ENCODE results near the gene ACADS. TPM values are rescaled to one million over a fixed set of nuclear protein-coding genes. Genes with fewer than 3 reads are reported as not detected.

The ACADS gene
- total RNA-seq, 1 experiment from 2014 or later = 6.8 TPM

DNA sequence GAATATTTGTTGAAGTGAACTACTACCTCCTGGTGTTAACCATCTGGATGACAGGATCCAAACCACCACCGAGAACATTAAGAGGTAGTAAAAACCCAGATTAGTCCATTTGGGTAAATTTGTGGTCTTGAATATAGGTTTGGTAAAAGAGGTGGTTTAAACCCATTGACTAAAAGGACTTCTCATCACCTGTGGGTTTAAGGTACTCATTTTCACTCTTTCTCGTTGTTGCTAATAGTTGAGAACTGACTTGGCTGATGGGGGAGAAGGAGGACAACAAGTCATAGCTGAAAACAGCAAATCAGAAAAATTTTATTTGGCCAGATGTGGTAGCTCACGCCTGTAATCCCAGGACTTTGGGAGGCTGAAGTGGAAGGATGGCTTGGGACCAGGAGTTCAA lies 59.2 kb downstream of the ACADS start:
- Histone ChIP-seq H3K4me1 (replicated peaks) (peaks cover 8% of the 10 kb centered on the region), H3K9me3 (replicated peaks) (no peaks in the 10 kb centered on the region), H3K4me3 (no peak overlapping the region), H3K27me3 (replicated peaks) (no peaks in the 10 kb centered on the region), H3K36me3 (peaks cover 3% of the 10 kb centered on the region; the same call in 1 of the 2 replicates), H3K27ac (no peak overlapping the region)
- no peak for DNase-seq (ENCODE audit: low read depth in 1 of 2, low spot score in 2 of 2)

DNA sequence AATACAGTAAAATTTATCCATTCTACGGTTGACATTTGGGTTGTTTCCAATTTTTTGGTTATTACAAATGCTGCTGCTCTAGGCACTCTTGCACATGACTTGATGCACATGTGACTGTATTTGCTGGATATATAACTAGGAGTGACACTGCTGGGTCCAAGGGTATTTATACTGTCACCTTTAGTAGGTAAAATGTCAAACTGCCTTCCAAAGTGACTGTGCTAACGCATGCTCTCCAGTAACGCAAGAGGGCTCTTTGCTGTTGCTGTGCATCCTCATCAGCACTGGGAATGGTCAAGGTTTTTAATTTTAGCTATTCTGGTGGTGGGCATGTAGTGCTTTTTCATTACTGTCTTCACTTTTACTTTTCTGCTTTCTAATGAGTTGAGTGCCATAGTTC lies 62.3 kb downstream of the ACADS start:
- peaks cover 4% of the 10 kb centered on the region for H3K4me1 ChIP-seq (replicated peaks)

More for the DNA sequence above, 62.3 kb downstream of the ACADS start:
- Histone ChIP-seq H3K36me3 (no peaks in the 10 kb centered on the region), H3K27me3 (replicated peaks) (no peaks in the 10 kb centered on the region), H3K9me3 (replicated peaks) (no peaks in the 10 kb centered on the region), H3K27ac (no peak overlapping the region), H3K4me3 (no peak overlapping the region)
- no peak for DNase-seq (ENCODE audit: low read depth in 1 of 2, low spot score in 2 of 2)

Other genes starting within 250 kb of the ACADS start
- 251 and 497 TPM in 2 replicates for gene DYNLL1, start 229.7 kb upstream of the ACADS start, total RNA-seq (2014; rRNA removed; shearing (Covaris generic))
- 42.3 and 47.8 TPM in 2 replicates for gene COQ5, start 196.7 kb upstream of the ACADS start, total RNA-seq (2014; rRNA removed; shearing (Covaris generic))
- gene RNF10, start 191.5 kb upstream of the ACADS start, total RNA-seq (2014; rRNA removed; shearing (Covaris generic)) = 45.3 and 54.7 TPM in 2 replicates
- gene POP5, start 144.4 kb upstream of the ACADS start, total RNA-seq (2014; rRNA removed; shearing (Covaris generic)) = 44.8 and 49.7 TPM in 2 replicates
- not detected in 2 replicates for gene CABP1, start 85.2 kb upstream of the ACADS start, total RNA-seq (2014; rRNA removed; shearing (Covaris generic))
- gene MLEC, start 38.7 kb upstream of the ACADS start, total RNA-seq (2014; rRNA removed; shearing (Covaris generic)) = 70.0 and 84.6 TPM in 2 replicates
- 4.7 and 6.9 TPM in 2 replicates for gene UNC119B, start 15.4 kb upstream of the ACADS start, total RNA-seq (2014; rRNA removed; shearing (Covaris generic))
- gene SPPL3, start 178.5 kb downstream of the ACADS start, total RNA-seq (2014; rRNA removed; shearing (Covaris generic)) = 3.8 and 4.5 TPM in 2 replicates

All from SJSA1 (cell line).